ENCODE data around the gene COX8C. TPM values are rescaled to one million over a fixed set of nuclear protein-coding genes. Genes with fewer than 3 reads are reported as not detected.

Gene COX8C
- total and polyA plus RNA-seq, 10 of the 15 experiments (the other 5 are each of a cell fraction or from before 2014, with no cell fraction given) = 0.15 to 0.20 TPM; not detected in 8

- no peak for DNase-seq (ENCODE audit: low read depth, low spot score)
- TF ChIP-seq NR2F1 (conservative IDR thresholded peaks at IDR 0.05) = no peak
- TF ChIP-seq SREBF1 (IDR thresholded peaks at IDR 0.05; ENCODE audit: low read length) = no peak
- no peak for TF ChIP-seq PRDM15 (CRISPR knock-in tag; IDR thresholded peaks at IDR 0.05)
- Histone ChIP-seq H3K79me2 (ENCODE audit: control insufficient read depth, insufficient read depth, low read length) (peaks cover 94% of the 10 kb centered on the region), H2AFZ (ENCODE audit: control insufficient read depth, low read depth, low read length) (no peak overlapping the region), H4K20me1 (ENCODE audit: control insufficient read depth, insufficient read depth) (0 out of 2 replicates have a peak, but pooled peaks cover 4% of the 10 kb centered on the region), H3K36me3 (ENCODE audit: control insufficient read depth in 2 of 2, insufficient read depth in 2 of 2, low read length in 1 of 2) (peaks cover 0 to 3% of the 10 kb centered on the region in 2 experiments; a peak in 2 of 4 replicates), H3K9ac (ENCODE audit: control insufficient read depth, insufficient read depth, low read length) (no peak overlapping the region), H3K9me3 (replicated peaks; ENCODE audit: control insufficient read depth, insufficient read depth, low read length) (no peaks in the 10 kb centered on the region; the same call in 2 of the 3 replicates), H3K4me2 (ENCODE audit: control insufficient read depth, insufficient read depth) (no peak overlapping the region), H3K27me3 (replicated peaks in 1 of 2; ENCODE audit: control insufficient read depth in 2 of 2, insufficient read depth in 2 of 2, low read length in 1 of 2) (no peaks in the 10 kb centered on the region), H3K27ac (ENCODE audit: control insufficient read depth, insufficient read depth) (no peak overlapping the region), H3K4me1 (ENCODE audit: control insufficient read depth, insufficient read depth, low read length) (peaks cover 14% of the 10 kb centered on the region), H3K4me3 (no peak overlapping the region)
- FAIRE-seq = no peak
- RAD21 ChIA-PET (ENCODE audit: unreplicated experiment) = no interaction called here
- no peak for ATAC-seq
- WGBS (ENCODE audit: insufficient coverage, insufficient replicate concordance, low lambda C conversion rate, missing lambda C conversion rate) = 99% methylated on average over 5 of the region's 5 CpGs
- intact Hi-C loops (cut with micrococcal nuclease; ENCODE audit: unreplicated experiment) = no loop called here
- POLR2A ChIA-PET = no interaction called here
- in situ Hi-C loops (cut with MboI) = no loop called here
- SMC1A ChIA-PET (ENCODE audit: uncharacterized antibody, unreplicated experiment) = interaction anchor here (1.9 kb wide), 1 partner anchor 43 kb away, joined by 6 read pairs; no protein-coding TSS in a partner anchor
- CTCF ChIA-PET = interaction anchor here (1.8 kb wide), 1 partner anchor 9 kb away, joined by 9 read pairs; no protein-coding TSS in a partner anchor
- no TSS peak for BruUV-seq (replicated peaks)
These were observed 20.8 kb upstream of the COX8C start for GRCh38 chr14:93326196-93326595.

Data from GM12878 (cell line).